Mesothelial cell of epicardium (in vitro differentiated cells): ENCODE data around the gene PKNOX2. TPM values are rescaled to one million over a fixed set of nuclear protein-coding genes. Genes with fewer than 3 reads are reported as not detected.

ENCODE experiments used
- DNase-seq, 2 experiments: peaks; one replicate each; pipeline ENCODE4 v3.0.0; 2021; ENCODE audit warnings: low spot score in 2 of 2; ENCODE audit not compliant: unreplicated experiment in 2 of 2
- H3K27ac Mint-ChIP-seq: 2 replicates; pipeline ENCODE4 v1.8.0; 2021; ENCODE audit warnings: mixed read lengths
- H3K27me3 Mint-ChIP-seq: 2 replicates; pipeline ENCODE4 v1.8.0; 2021; ENCODE audit warnings: low read depth, mixed read lengths
- H3K36me3 Mint-ChIP-seq: 2 replicates; pipeline ENCODE4 v1.8.0; 2021; ENCODE audit warnings: mixed read lengths
- H3K4me1 Mint-ChIP-seq: 2 replicates; pipeline ENCODE4 v1.8.0; 2021; ENCODE audit warnings: mixed read lengths
- H3K4me3 Mint-ChIP-seq: 2 replicates; pipeline ENCODE4 v1.8.0; 2021; ENCODE audit warnings: mild to moderate bottlenecking, moderate library complexity, mixed read lengths
- H3K9me3 Mint-ChIP-seq: 2 replicates; pipeline ENCODE4 v1.8.0; 2021; ENCODE audit warnings: mixed read lengths
- CTCF ChIP-seq: fragments of 200-600 bp; sonication (generic); IDR thresholded peaks from one replicate; pipeline ENCODE4 v1.5.0; 2021; ENCODE audit warnings: antibody characterized with exemption; ENCODE audit not compliant: unreplicated experiment
- total RNA-seq: library from RNA; stranded (reverse); gene quantifications from 3 replicates; pipeline ENCODE4 v1.2.1, GENCODE V29; 2021

Gene PKNOX2
- total RNA-seq, 1 donor from 2014 or later: 22.2 TPM

GRCh38 chr11:125404157-125404810 lies 239.7 kb downstream of the PKNOX2 start:
- peak overlapping the region; percentile 24 for H3K27ac Mint-ChIP-seq
- peaks cover 10% of the 10 kb centered on the region for H3K27me3 Mint-ChIP-seq
- no peak for DNase-seq
- TF ChIP-seq CTCF: no peak
- peaks cover 2% of the 10 kb centered on the region for H3K36me3 Mint-ChIP-seq
- peaks cover 38% of the 10 kb centered on the region for H3K4me1 Mint-ChIP-seq
- no peaks in the 10 kb centered on the region for H3K9me3 Mint-ChIP-seq
- H3K4me3 Mint-ChIP-seq: no peak overlapping the region

GRCh38 chr11:125404811-125405790 lies 240.6 kb downstream of the PKNOX2 start:
- H3K9me3 Mint-ChIP-seq: no peaks in the 10 kb centered on the region
- TF ChIP-seq CTCF: peak; percentile 93
- no peaks in the 10 kb centered on the region for H3K36me3 Mint-ChIP-seq
- no peak overlapping the region for H3K4me3 Mint-ChIP-seq
- peaks cover 45% of the 10 kb centered on the region for H3K4me1 Mint-ChIP-seq
- H3K27ac Mint-ChIP-seq: no peak overlapping the region
- peaks cover 10% of the 10 kb centered on the region for H3K27me3 Mint-ChIP-seq
- peak; percentile 59 to 91 for DNase-seq

GRCh38 chr11:125407046-125407445 lies 242.5 kb downstream of the PKNOX2 start:
- H3K4me1 Mint-ChIP-seq: peaks cover 40% of the 10 kb centered on the region
- TF ChIP-seq CTCF: no peak
- no peaks in the 10 kb centered on the region for H3K9me3 Mint-ChIP-seq
- H3K36me3 Mint-ChIP-seq: no peaks in the 10 kb centered on the region
- peaks cover 12% of the 10 kb centered on the region for H3K27me3 Mint-ChIP-seq
- H3K27ac Mint-ChIP-seq: no peak overlapping the region
- DNase-seq: no peak
- H3K4me3 Mint-ChIP-seq: no peak overlapping the region

- no peak for TF ChIP-seq CTCF
- no peaks in the 10 kb centered on the region for H3K9me3 Mint-ChIP-seq
- DNase-seq: no peak
- no peak overlapping the region for H3K27ac Mint-ChIP-seq
- peaks cover 35% of the 10 kb centered on the region for H3K4me1 Mint-ChIP-seq
- no peak overlapping the region for H3K4me3 Mint-ChIP-seq
- peaks cover 12% of the 10 kb centered on the region for H3K27me3 Mint-ChIP-seq
- peaks cover 3% of the 10 kb centered on the region for H3K36me3 Mint-ChIP-seq
These were observed 243.8 kb downstream of the PKNOX2 start for GRCh38 chr11:125408311-125408711.

- peaks cover 3% of the 10 kb centered on the region for H3K36me3 Mint-ChIP-seq
- no peaks in the 10 kb centered on the region for H3K9me3 Mint-ChIP-seq
- TF ChIP-seq CTCF: no peak
- no peak overlapping the region for H3K4me3 Mint-ChIP-seq
- no peak for DNase-seq
- no peak overlapping the region for H3K27ac Mint-ChIP-seq
- peaks cover 23% of the 10 kb centered on the region for H3K4me1 Mint-ChIP-seq
- peaks cover 10% of the 10 kb centered on the region for H3K27me3 Mint-ChIP-seq
These were observed 245.5 kb downstream of the PKNOX2 start for GRCh38 chr11:125410091-125410490.
